GM04503 (cell line): ENCODE results near the gene RIPPLY2.
"Not testable (repeated sequence)": the region's sequence is repeated elsewhere in the genome, so short reads cannot be mapped to it uniquely, and the experiment has no call there.

Experiments
- DNase-seq: peaks from one replicate; pipeline ENCODE4 v3.0.0-alpha.2; 2012; ENCODE audit warnings: low read depth

The RIPPLY2 gene

GRCh38 chr6:83853178-83854000 lies at the start of gene RIPPLY2:
TSS of gene RIPPLY2 (plus strand) at chr6:83853360. CDS start at chr6:83853417, 57 bp downstream.
- no peak for DNase-seq

GRCh38 chr6:83803492-83803891 lies 49.7 kb upstream of the RIPPLY2 start:
- DNase-seq, result not testable (repeated sequence)

GRCh38 chr6:83804886-83805285 lies 48.3 kb upstream of the RIPPLY2 start:
- no peak for DNase-seq

- no peak for DNase-seq
Observed at GRCh38 chr6:83808005-83808404, 45.2 kb upstream of the RIPPLY2 start.

GRCh38 chr6:83808926-83809325 lies 44.2 kb upstream of the RIPPLY2 start:
- DNase-seq, result no peak

GRCh38 chr6:83812595-83812994 lies 40.6 kb upstream of the RIPPLY2 start:
- no peak for DNase-seq

GRCh38 chr6:83815631-83816272 lies 37.4 kb upstream of the RIPPLY2 start:
- no peak for DNase-seq

- no peak for DNase-seq
Observed at GRCh38 chr6:83822629-83823169, 30.5 kb upstream of the RIPPLY2 start.

- no peak for DNase-seq
Observed at GRCh38 chr6:83824388-83824801, 28.8 kb upstream of the RIPPLY2 start.

GRCh38 chr6:83824831-83825230 lies 28.3 kb upstream of the RIPPLY2 start:
- no peak for DNase-seq

- no peak for DNase-seq
Observed at GRCh38 chr6:83827050-83827449, 26.1 kb upstream of the RIPPLY2 start.

- no peak for DNase-seq
Observed at GRCh38 chr6:83838727-83839126, 14.4 kb upstream of the RIPPLY2 start.

- DNase-seq, result no peak
Observed at GRCh38 chr6:83844170-83844569, 9.0 kb upstream of the RIPPLY2 start.

GRCh38 chr6:83846291-83846690 lies 6.9 kb upstream of the RIPPLY2 start:
- DNase-seq, result no peak

GRCh38 chr6:83847179-83847578 lies 6.0 kb upstream of the RIPPLY2 start:
- no peak for DNase-seq

- DNase-seq, result no peak
Observed at GRCh38 chr6:83849127-83849526, 4.0 kb upstream of the RIPPLY2 start.

- no peak for DNase-seq
Observed at GRCh38 chr6:83849610-83850009, 3.5 kb upstream of the RIPPLY2 start.

- DNase-seq, result no peak
Observed at GRCh38 chr6:83852528-83853177, 507 bp upstream of the RIPPLY2 start.

- DNase-seq, result no peak
Observed at GRCh38 chr6:83854001-83854501, 891 bp downstream of the RIPPLY2 start.

- no peak for DNase-seq
Observed at GRCh38 chr6:83854766-83855165, 1.6 kb downstream of the RIPPLY2 start.

GRCh38 chr6:83859410-83860358 lies 6.5 kb downstream of the RIPPLY2 start, which contains the start of gene CYB5R4:
TSS of gene CYB5R4 (plus strand) at chr6:83859689. CDS start at chr6:83859783, 94 bp downstream.
- DNase-seq, result peak; percentile 77
